ENCODE data around the gene WLS.

DNA sequence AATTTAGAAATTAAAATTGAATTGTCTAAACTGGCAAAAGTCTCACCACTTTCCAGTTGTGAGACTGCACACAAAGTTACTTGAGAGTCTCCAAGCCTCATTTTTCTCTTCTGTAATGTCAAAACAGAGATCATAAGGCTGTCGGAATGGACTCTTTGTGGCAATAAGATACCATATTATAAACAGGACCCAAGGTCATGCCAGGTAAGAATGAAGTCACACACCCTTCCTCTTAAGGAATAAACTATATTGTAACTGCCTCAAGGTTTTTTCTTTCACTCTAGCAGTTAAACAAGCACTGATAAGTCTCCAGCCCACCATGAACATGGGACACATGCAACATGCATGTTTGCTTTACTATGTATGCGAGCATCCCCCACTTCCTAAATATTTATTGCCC, 131.8 kb downstream of the WLS start:
- TF ChIP-seq CTCF (IDR thresholded peaks at IDR 0.05; ENCODE audit: insufficient read depth, low read depth, low read length) (no peak), EZH2 (IDR thresholded peaks at IDR 0.05; ENCODE audit: insufficient read depth, low read length) (no peak)
